ENCODE data around the gene CFAP410. TPM values are rescaled to one million over a fixed set of nuclear protein-coding genes. Genes with fewer than 3 reads are reported as not detected.
A peak's percentile ranks its signal among the peaks of the same experiment; 100 is the strongest.

The CFAP410 gene
- total RNA-seq, 2 donors from 2014 or later: 48.0 to 54.2 TPM

GRCh38 chr21:44337941-44338895, 972 bp downstream of the CFAP410 start:
- H3K27me3 Mint-ChIP-seq: no peaks in the 10 kb centered on the region
- DNase-seq: peak; percentile 25 to 55 (median 48)
- peak overlapping the region; percentile 39 for H3K27ac Mint-ChIP-seq
- peak; percentile 3 for ATAC-seq
- no peaks in the 10 kb centered on the region for H3K36me3 Mint-ChIP-seq (ENCODE audit: low read depth)
- H3K4me1 Mint-ChIP-seq: peaks cover 9% of the 10 kb centered on the region
- H3K4me3 Mint-ChIP-seq: peak overlapping the region; percentile 53
- H3K9me3 ChIP-seq (ENCODE audit: control insufficient read depth, low read length, poor library complexity, severe bottlenecking): no peaks in the 10 kb centered on the region

GRCh38 chr21:44337449-44337848, 1.7 kb downstream of the CFAP410 start:
- Mint-ChIP-seq H3K27ac (peak overlapping the region; percentile 39), H3K4me3 (peak overlapping the region; percentile 53), H3K36me3 (ENCODE audit: low read depth) (no peaks in the 10 kb centered on the region), H3K4me1 (peaks cover 9% of the 10 kb centered on the region), H3K27me3 (no peaks in the 10 kb centered on the region)
- ATAC-seq (no peak), DNase-seq (no peak)
- no peaks in the 10 kb centered on the region for H3K9me3 ChIP-seq (ENCODE audit: control insufficient read depth, low read length, poor library complexity, severe bottlenecking)

GRCh38 chr21:44335266-44336059, 3.7 kb downstream of the CFAP410 start:
- no peak for ATAC-seq

GRCh38 chr21:44334329-44335030, 4.7 kb downstream of the CFAP410 start:
- Mint-ChIP-seq H3K4me3 (no peak overlapping the region), H3K27me3 (no peaks in the 10 kb centered on the region), H3K4me1 (peaks cover 1% of the 10 kb centered on the region), H3K36me3 (ENCODE audit: low read depth) (no peaks in the 10 kb centered on the region), H3K27ac (no peak overlapping the region)
- H3K9me3 ChIP-seq (ENCODE audit: control insufficient read depth, low read length, poor library complexity, severe bottlenecking): no peaks in the 10 kb centered on the region
- ATAC-seq (no peak), DNase-seq (no peak)

More at GRCh38 chr21:44335266-44336059, 3.7 kb downstream of the CFAP410 start:
- Mint-ChIP-seq H3K27ac (no peak overlapping the region), H3K4me1 (peaks cover 7% of the 10 kb centered on the region), H3K27me3 (no peaks in the 10 kb centered on the region), H3K4me3 (no peak overlapping the region), H3K36me3 (ENCODE audit: low read depth) (no peaks in the 10 kb centered on the region)
- H3K9me3 ChIP-seq (ENCODE audit: control insufficient read depth, low read length, poor library complexity, severe bottlenecking): no peaks in the 10 kb centered on the region
- peak in 1 of 3 donors; percentile 7 for DNase-seq

GRCh38 chr21:44333509-44334328, 5.5 kb downstream of the CFAP410 start:
- ATAC-seq (no peak), DNase-seq (no peak)
- Mint-ChIP-seq H3K36me3 (ENCODE audit: low read depth) (no peaks in the 10 kb centered on the region), H3K27me3 (no peaks in the 10 kb centered on the region), H3K27ac (no peak overlapping the region), H3K4me1 (peaks cover 2% of the 10 kb centered on the region), H3K4me3 (no peak overlapping the region)
- no peaks in the 10 kb centered on the region for H3K9me3 ChIP-seq (ENCODE audit: control insufficient read depth, low read length, poor library complexity, severe bottlenecking)

GRCh38 chr21:44332965-44333364, 6.2 kb downstream of the CFAP410 start:
- no peaks in the 10 kb centered on the region for H3K36me3 Mint-ChIP-seq (ENCODE audit: low read depth)
- DNase-seq: no peak
- no peaks in the 10 kb centered on the region for H3K9me3 ChIP-seq (ENCODE audit: control insufficient read depth, low read length, poor library complexity, severe bottlenecking)
- no peak overlapping the region for H3K27ac Mint-ChIP-seq
- H3K4me3 Mint-ChIP-seq: no peak overlapping the region
- no peaks in the 10 kb centered on the region for H3K27me3 Mint-ChIP-seq
- peaks cover 5% of the 10 kb centered on the region for H3K4me1 Mint-ChIP-seq
- no peak for ATAC-seq

GRCh38 chr21:44332383-44332782, 6.8 kb downstream of the CFAP410 start:
- H3K9me3 ChIP-seq (ENCODE audit: control insufficient read depth, low read length, poor library complexity, severe bottlenecking): no peaks in the 10 kb centered on the region
- H3K4me1 Mint-ChIP-seq: peaks cover 5% of the 10 kb centered on the region
- ATAC-seq (no peak), DNase-seq (no peak)
- no peaks in the 10 kb centered on the region for H3K36me3 Mint-ChIP-seq (ENCODE audit: low read depth)
- H3K27ac Mint-ChIP-seq: no peak overlapping the region
- no peaks in the 10 kb centered on the region for H3K27me3 Mint-ChIP-seq
- H3K4me3 Mint-ChIP-seq: no peak overlapping the region

- no peaks in the 10 kb centered on the region for H3K9me3 ChIP-seq (ENCODE audit: control insufficient read depth, low read length, poor library complexity, severe bottlenecking)
- Mint-ChIP-seq H3K27ac (no peak overlapping the region), H3K4me1 (peaks cover 5% of the 10 kb centered on the region), H3K27me3 (no peaks in the 10 kb centered on the region), H3K4me3 (no peak overlapping the region), H3K36me3 (ENCODE audit: low read depth) (no peaks in the 10 kb centered on the region)
- DNase-seq (no peak), ATAC-seq (no peak)
Observed at GRCh38 chr21:44331650-44332307, 7.4 kb downstream of the CFAP410 start.

GRCh38 chr21:44331209-44331608, 8.0 kb downstream of the CFAP410 start:
- peaks cover 5% of the 10 kb centered on the region for H3K4me1 Mint-ChIP-seq
- no peak overlapping the region for H3K4me3 Mint-ChIP-seq
- no peaks in the 10 kb centered on the region for H3K9me3 ChIP-seq (ENCODE audit: control insufficient read depth, low read length, poor library complexity, severe bottlenecking)
- DNase-seq (no peak), ATAC-seq (no peak)
- no peaks in the 10 kb centered on the region for H3K36me3 Mint-ChIP-seq (ENCODE audit: low read depth)
- no peaks in the 10 kb centered on the region for H3K27me3 Mint-ChIP-seq
- H3K27ac Mint-ChIP-seq: no peak overlapping the region

GRCh38 chr21:44330698-44331097, 8.5 kb downstream of the CFAP410 start:
- Mint-ChIP-seq H3K4me1 (peaks cover 5% of the 10 kb centered on the region), H3K4me3 (no peak overlapping the region), H3K27ac (no peak overlapping the region), H3K27me3 (no peaks in the 10 kb centered on the region), H3K36me3 (ENCODE audit: low read depth) (no peaks in the 10 kb centered on the region)
- no peaks in the 10 kb centered on the region for H3K9me3 ChIP-seq (ENCODE audit: control insufficient read depth, low read length, poor library complexity, severe bottlenecking)
- no peak for DNase-seq
- ATAC-seq: no peak

- H3K27me3 Mint-ChIP-seq: no peaks in the 10 kb centered on the region
- peaks cover 5% of the 10 kb centered on the region for H3K4me1 Mint-ChIP-seq
- no peak for ATAC-seq
- no peak overlapping the region for H3K4me3 Mint-ChIP-seq
- H3K9me3 ChIP-seq (ENCODE audit: control insufficient read depth, low read length, poor library complexity, severe bottlenecking): no peaks in the 10 kb centered on the region
- no peak overlapping the region for H3K27ac Mint-ChIP-seq
- DNase-seq: no peak
- H3K36me3 Mint-ChIP-seq (ENCODE audit: low read depth): no peaks in the 10 kb centered on the region
Observed at GRCh38 chr21:44329971-44330681, 9.1 kb downstream of the CFAP410 start.

All from T-helper 17 cell (primary cell).